Activated T-cell treated with anti-CD3 and anti-CD28 coated beads for 4 hours (primary cell): Measurements from ENCODE around the gene ANKRD39.
"Not testable (repeated sequence)": the region's sequence is repeated elsewhere in the genome, so short reads cannot be mapped to it uniquely, and the experiment has no call there.

ENCODE experiments used
- DNase-seq: peaks from one replicate; pipeline ENCODE4 v3.0.0-alpha.2; 2020

ANKRD39 gene

DNA sequence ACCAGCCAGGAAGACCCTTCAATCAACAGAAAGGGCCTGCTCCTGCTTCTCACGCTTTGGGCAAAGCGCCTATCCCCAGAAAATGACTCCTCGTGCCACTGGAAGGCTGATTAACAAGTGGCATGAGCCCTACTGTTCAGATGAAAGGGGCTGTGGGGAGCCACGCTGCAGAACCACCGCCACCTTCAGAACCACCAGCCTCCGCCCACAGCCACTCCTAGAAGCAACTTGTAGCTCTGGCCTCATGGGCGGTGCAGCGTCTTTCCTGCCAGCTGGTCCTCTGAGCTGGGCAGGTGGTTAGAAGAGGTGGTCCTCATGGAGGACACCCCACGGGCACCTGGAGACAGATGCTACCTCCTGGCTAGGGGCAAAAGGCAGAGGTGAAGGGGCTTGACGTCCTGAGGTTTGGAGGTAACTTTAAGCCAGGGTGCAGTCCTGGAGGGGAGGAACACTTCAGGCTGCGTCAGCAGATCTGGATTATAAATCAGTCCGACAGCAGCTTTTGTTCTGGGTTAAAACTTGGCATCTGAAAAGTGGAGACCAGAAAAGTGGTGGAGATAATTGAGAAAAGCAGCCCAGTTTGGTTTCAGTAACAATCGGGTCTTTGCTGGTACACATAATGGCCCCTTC lies 12.9 kb upstream of the ANKRD39 start:
- peak; percentile 48 for DNase-seq

DNA sequence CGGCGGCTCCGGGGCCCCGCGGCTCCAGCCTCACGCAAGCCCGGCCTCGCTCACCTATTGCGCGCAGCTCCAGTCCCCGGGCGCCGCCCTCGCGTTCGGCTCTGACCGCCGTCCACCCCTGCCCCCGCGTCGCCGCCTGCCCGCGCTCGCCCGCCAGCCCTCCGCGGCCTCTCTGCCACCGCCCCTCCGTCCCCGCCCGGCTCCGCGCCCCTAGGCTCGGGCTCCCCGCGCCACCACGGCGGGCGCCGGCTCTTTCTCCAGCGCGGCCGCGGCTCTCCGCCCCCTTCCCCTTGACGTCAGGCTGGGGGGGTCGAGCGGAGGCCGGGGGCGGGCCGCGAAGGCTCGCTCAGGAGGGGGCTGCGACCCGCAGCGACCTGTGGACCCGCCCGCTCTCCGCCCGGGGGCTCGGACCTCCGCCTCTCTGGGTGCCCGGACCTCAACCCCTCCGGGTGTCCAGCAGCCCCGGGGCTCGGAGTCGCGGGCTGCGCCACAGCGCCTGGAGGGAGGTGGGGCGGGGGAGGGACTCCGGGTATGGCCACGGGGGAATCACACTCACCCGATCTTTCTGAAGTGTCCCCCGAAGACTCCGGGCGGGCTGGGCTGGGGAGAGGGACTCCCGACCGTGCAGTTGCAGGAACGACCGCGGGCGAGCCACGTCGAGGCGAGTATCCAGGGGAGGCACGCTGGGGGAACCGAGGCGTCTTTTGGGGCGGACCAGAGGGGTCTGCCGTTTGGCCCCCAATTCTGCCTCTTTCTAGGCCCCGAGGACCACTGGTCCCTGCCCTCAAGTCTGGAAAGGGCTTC lies 12.2 kb upstream of the ANKRD39 start, which contains the start of gene SEMA4C:
Gene SEMA4C (minus strand): TSS at position 259 of the 804 bp plus-strand sequence. CDS start 2,194 bp downstream, outside the sequence.
- DNase-seq = no peak

DNA sequence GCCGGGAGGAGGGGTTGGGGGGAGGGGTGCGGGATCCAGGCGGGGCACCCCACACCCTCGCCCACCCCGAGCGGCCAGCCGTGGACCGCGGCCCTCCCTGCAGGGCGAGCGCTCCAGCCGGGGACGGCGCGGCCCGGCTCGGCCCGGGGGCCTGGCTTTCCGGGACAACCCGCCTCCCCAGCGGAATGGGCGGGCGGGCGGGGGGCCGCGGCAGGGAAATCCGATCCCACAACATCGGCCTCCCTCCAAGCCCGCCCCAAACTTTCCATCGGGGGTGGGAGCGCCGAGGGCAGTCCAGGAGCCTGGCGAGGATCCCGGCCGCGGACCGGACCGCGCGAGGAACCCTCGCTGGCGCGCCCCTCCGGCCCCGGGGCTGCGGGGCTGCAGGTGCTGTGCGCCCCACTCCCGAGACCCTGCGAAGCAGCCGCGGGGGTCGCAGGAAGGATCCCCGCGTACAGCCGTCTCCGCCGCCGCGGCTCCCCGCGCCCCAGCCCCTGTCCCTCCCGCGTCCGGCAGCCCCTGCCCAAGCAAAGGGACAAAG lies 11.5 kb upstream of the ANKRD39 start:
- DNase-seq = no peak

DNA sequence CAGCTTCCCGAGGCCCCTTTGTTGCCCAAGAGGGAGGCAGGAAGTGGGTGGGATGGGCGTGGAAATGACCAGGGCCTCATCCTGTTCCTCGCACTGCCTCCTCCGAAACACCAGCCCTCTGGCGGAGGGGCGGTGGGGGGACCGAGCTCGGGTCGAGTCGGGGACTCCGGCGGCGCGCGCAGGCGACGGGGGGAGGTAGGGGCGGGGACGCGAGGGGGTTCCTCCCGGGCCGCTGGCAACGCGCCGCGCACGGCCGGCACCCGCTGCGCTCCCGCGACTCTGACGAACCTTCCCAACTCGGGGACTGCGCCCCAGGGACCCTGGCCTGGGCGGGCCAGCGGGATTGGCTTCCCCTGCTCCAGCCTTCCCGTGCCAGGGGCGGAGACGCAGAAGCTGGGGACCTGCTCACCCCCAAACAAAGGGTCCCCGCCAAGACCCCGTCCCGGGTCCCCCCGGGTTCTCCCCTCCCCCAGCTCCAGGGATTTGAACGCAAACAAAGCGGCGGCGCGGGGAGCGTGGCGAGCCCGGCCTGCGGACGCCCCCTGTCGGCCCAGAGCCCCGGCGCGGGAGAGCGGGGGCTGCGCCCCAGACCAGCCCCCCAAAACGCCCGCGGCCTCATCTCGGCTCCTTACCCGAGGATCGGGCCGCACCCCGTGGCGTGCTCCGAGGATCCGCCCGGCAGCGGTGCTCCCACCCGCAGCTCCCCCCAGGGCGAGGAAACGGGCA lies 10.9 kb upstream of the ANKRD39 start:
- no peak for DNase-seq

DNA sequence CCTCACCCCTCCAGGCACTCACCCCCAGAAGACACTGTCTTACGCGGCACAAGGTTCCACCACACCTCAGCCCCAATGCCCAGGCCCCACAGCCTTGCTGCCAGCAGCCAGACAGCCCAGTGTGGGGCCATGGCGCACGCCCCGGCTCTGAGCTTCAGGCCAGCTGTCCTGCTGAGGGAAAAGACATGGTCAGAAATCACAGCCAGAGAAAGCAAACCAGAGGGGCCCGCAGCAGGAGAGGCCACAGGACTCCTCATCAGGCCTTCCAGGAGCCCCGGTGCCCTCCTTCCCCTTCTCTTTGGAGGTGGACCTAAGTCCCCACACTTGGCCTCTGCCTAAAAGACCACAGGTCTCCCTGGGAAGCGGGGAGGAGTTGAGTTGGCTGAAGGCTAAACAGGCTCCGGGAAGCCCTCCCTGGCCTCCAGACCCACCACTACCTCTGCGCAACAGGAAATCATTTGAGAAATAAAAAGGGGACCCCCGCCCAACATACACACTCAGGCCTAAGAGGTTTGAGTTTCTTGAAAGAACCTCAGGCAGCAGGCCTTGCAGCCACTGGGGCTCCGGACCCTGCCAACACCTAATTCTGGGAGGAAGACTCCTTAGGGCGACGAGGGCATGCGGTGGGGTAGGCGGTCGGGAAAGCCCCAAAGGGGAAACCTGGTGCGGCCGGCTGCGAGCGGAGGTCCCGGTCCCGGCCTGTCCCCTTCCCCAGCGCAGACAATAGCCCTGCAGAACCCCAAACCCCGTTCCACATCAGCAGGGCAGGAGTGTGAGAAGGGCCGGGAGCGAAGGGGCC lies 10.1 kb upstream of the ANKRD39 start:
- DNase-seq = no peak

DNA sequence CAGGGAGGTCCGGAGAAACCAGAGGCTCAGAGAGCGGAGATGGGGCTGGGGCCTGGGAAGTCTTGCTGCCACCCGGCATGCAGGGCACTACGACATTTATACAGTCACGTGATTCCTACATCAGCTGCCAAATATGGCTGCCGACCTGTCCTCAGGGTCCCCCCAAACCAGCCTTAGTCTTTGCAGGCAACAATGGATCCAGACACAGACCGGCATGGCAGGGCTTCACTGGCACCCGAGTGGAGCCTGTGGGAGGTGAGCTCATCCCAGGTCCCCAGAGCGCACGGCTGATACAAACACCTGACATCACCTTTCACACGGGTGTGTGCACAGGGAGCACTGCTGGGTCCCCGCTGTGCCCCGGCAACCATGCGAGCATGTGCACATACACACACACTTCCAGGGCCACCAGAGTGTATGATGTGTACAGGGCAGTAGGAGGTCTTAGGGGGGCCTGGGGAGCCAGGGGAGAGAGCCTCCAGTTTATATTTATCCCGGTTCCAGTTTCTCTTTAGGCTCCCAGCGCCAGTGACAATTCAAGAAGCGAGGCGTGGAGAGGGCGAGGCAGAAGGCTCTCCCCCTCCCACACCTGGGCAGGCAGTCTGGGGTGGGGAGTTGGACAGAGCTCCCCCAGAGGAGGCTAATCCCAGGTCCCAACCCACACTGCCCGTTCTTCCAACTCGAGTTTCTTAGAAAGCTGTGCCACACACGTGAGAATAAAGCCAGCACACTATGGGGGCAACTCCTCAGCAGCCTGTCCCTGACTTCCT lies 9.4 kb upstream of the ANKRD39 start:
- no peak for DNase-seq

DNA sequence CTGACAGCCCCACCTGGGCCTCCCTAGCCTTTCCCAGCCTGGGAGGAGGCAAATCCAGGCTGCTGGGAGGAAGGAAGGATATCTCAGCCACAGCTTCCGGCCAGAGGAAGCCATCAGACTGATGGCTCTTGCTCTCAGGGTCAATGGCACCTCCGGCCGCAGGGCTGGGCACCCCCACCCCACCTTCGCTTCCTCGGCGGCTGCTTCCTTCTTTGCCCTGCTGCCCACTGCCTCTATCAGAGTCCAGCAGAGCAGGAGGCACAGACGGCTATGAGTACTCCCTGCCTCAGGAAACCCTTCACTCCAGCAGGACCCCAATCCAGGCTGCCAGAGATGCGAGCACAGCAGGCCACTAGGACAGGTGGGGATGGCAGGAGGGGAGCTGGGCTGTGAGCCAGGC lies 8.8 kb upstream of the ANKRD39 start:
- no peak for DNase-seq

DNA sequence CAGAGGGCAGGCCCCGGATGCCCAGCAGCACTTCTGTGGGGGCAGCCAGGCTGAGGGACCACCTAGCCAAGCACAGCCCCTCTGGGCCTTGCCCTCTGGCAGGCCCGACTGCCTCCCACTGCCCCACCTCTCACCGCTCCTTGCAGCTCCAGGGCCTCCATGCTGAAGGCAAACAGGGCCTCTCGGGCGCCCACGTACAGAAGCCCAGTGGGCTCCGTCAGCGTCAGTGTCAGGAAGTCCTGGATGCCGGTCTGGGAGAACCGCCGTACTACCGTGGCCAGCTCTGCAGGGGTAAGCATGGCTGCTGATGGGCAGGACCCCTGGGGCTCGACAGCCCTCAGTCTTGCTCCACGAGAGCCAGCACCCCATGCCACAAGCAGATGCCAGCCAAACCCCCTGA lies 8.3 kb upstream of the ANKRD39 start:
- no peak for DNase-seq

DNA sequence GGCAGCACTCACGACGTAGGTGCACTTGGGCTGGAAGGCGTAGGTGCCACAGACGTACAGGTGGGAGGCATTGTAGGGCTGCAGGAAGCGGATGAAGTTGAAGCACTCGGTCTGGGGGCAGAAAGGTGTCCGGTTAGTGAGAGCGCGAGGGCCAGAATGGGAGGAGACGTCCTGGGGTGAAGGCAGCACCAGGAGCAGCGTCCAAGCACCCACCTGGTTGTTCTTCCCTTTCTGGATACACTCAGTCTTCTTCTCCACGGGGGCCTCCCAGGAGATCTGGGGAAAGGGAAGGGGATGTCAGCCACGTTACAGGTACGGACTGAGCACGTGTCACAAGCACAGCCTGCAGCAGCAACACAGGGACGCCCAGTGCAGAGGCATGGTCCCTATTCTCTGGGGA lies 7.8 kb upstream of the ANKRD39 start:
- no peak for DNase-seq

DNA sequence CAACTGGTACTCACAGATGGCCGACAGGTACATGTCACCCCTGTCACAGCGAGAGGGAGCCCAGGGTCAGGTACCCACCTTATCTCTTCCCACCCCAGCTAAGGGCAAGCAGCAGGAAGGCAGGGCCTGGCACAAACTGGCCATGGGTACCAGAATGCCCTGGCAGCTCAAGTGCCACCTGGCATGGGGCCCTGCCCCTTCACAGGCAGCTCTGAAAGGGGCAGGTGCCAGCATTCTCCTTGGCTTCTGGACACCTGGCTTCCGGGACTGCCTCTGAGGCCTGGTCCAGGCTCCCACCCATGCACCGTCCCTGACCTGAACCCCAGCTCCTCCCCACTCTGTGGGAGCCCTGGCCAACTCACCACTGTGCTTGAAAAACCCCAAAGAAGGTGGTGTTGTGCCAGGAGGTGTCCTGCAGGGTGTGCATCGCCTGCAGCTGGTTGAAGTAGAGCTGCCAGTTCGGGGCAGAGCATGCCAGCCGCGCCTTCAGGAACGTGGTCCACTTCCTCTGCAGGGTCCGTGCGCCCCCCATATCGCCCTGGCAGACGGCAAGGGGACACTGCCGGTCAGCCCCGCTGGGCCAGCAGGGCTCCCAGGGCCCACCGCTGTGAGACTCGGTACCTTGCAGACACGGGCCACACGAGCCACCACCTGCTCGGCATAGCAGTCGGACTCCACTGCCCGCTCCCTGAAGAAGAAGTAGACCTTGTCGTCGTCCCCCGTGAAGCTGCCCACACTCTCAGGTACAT lies 6.7 kb upstream of the ANKRD39 start:
- DNase-seq = no peak

DNA sequence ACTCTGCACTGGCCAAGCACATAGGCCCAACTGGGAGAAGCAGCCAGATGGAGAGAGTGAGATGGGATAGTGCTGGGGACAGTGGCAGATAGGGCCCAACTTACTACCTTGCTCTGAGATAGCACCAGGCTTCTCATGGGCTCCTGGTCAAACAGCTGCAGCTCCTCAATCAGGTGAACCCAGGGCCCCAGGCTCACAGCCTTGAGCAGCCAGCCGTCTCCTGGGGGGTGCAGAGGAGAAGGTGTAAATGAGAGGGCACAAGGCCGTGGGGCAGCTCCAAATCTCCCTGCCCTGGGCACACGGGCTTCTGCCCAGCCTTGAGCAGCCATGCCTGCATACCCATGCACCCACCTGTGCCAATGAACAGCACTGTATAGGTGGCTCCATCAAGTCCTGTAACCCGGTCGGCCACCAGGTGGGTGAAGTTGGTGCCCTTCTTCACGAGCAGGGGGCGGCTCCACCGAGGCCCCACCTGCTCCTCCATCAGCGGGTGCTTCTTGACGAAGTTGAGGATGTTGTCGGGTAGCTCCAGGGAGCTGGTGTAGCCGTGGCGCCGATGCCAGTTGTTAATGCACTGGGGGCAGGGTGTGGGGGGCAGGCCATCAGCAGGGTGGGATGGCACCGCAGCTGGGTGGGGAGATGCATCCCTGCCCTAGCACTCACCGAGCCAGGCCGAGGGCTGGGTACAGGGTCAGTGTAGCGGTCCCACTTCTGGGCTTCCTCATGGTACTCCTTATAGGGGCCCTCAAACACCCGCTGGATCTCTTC lies 5.9 kb upstream of the ANKRD39 start:
- no peak for DNase-seq

DNA sequence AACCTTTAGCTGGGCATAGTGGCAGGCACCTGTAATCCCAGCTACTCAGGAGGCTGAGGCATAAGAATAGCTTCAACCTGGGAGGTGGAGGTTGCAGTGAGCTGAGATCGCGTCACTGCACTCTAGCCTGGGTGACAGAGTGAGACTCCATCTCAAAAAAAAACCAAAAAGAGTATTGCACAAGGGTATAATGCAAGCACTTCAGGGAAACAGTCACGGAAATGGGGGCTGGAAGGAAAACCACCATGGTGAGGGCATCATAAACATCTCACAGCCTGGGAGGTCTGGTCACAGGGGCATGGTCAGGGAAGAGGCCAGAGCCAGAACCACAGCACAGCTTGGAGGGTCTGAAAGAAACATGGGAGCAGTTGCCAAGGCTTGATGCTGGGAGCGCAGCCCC lies 5.2 kb upstream of the ANKRD39 start:
- DNase-seq = not testable (repeated sequence)

DNA sequence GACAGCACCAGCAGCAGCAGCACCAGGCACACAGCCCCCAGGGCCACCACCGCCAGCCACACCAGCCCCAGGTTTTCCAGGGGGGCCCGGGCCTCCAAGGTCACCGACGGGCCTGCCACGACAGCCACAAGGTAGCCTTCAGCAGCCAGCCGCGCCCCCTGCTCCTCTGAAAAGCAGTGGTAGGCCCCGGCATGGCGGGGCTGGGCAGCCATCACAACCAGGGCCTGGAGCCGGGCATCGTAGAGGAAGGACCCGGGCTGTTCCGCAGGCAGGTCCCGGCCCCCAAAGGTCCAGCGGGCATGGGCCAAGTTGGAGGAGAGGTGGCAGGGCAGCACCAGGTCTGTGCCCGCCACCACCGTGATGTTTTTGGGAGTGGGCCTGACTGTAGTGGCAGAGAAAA lies 3.3 kb upstream of the ANKRD39 start:
- DNase-seq = no peak

DNA sequence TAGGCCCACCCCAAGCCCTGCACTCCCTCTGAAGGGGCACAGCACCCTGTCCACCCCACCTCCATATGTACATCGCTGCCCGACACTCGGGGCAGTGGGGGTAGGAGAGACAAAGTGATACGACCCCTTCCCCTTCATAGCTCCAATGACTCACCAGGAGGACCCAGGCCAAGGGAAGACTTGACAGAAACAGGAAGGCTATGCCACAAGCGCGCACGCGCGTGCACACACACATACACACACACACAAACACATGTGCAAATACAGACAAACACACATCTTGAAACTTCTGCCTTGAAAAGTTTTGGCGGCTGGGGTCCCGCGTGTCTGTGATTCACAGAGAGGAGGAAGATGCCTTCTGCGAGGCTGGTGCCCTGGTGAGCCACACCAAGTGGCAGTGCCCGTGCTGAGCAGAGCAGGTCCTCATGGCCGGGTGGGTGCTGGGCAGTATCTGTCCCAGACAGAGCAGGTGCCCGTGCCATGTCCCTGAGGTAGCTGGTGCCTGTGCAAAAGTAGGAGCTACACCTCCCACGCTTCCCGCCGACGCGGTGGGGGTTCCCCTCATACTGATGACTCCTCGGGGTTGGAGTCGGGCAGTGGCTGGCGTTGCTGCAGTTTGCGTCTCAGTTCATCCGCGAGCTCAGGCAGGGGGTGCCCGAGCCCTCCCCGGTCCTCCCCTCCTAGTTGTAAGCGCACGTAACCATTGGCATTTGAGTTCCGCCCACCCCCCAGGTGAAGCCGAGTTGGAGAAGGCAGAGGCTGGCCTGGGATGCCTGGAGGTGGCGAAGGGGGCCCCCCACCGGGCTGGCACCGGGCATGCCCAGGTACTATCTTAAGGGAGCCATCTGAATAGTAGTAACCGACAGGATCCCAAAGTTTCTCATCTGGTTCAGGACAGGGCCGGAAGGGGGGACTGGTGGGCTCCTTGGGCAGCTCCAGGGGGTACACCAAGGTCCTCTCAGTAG lies 2.5 kb upstream of the ANKRD39 start:
- no peak for DNase-seq

DNA sequence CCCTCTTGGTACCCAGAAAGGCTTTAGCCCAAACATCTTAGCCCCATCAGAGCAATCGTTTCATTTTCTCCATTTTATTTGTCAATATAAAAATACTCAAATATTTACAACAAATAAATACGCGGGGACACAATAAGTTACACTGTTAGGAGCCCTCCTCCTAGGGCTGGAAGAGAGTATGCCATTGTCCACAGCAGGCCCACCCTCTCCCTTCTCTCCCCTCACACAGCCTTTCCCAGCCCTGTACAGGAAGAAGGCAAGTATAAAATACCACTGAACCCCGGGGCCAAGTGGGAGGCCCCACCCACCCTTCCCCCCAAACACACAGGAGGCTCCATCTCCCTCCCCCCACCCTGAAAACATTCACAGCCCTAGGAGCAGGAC lies 1.9 kb upstream of the ANKRD39 start:
- DNase-seq = no peak

DNA sequence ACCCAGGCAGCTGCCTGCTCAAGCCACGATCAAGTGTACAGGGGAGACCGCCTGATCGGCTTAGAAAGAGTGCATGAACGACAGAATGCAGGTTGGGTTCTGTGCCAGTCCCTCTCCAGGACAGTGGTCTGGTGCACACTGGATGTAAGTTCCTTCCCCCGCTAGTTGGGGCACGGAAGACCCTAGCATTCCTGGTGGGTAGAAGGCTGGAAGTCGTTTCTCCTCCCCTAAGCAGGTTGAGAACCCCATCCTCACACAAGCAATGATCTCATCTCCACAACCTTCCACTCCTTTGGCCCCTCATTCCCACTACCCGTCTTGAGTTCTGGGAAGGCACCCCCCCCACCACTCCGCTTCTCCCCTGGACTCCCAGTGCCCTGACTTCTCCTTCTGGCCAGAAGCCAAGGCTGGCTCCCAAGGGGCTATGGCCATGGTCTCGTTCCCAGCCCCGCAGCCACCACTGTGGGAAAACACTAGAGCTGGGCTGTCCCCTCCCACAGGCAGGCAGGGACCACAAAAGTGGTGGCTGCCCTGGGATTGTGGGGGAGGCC lies 1.4 kb upstream of the ANKRD39 start:
- no peak for DNase-seq

DNA sequence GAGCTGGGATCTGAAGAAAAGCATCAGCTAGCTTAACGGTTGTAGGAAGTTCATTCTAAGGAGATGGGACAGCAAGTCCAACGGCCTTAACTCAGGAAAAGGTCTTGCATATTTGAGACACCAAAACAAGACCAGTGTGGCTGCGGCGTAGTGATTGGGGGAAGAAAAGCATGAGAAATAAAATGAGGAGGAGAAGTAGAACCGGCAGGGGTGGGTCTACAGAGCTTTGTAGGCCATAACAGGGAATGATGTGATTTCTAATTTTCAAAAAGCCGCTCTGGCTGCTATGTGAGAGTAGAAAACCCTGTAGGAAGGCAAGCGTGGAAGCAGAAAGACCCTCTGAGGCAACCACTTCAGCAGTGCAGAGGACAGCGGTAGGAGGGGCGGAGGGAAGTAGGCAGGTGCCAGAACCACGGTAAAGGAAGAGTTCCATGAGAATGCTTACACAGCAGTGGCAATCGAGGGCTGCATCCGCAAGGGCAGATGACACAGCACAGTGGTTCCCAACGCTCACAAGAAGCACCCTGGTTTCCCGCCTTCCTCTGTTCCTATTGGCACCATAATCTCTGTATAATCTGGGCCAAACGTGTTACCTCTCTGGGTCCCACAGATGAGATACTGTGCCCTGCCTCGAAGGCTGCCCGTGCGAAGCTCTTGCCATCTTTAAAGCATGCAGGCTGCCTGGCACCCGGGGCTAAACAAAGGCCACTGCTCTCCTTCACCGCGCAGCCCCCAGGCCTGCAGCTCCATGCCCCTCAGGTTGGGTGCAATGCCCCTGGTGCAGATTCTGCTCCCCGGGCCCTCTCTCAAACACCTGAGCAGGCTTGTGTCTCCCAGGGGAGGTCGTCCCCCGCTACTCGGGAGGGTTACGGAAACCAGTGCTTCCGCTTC lies 795 bp downstream of the ANKRD39 start:
- DNase-seq = no peak

DNA sequence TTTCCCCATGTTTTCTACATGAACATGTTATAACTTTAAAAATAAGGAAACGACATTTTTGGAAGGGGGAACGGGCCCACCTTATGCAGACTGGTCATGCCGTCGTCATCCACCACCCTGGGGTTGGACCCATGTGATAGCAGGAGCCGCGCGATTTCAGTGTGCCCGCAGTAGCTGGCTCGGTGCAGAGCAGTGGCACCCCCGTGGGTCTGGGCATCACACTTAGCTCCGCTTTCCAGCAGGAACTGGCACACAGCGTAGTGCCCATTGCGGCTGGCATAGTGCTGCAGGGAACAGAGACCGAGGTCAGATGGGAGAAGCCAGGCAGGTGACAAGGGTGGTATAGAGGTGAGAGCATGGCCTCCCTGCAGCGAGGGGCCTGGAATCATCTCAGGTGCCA lies 4.5 kb downstream of the ANKRD39 start:
- DNase-seq = no peak
